HepG2 (cell line): ENCODE data around the gene NGLY1. TPM values are rescaled to one million over a fixed set of nuclear protein-coding genes. Genes with fewer than 3 reads are reported as not detected.

ENCODE experiments used
- CSRNP2 ChIP-seq: sonication (generic); formaldehyde crosslinking; conservative IDR thresholded peaks from 2 replicates; pipeline ENCODE4 v1.8.0; 2022; ENCODE audit warnings: low read depth, missing genetic modification reagents
- HOXA9 ChIP-seq: sonication (generic); formaldehyde crosslinking; IDR thresholded peaks from 2 replicates; pipeline ENCODE4 v1.8.1; 2022; ENCODE audit warnings: missing genetic modification reagents, mild to moderate bottlenecking, moderate library complexity, borderline replicate concordance
- ISX ChIP-seq: sonication (generic); formaldehyde crosslinking; conservative IDR thresholded peaks from 2 replicates; pipeline ENCODE4 v1.5.0; 2020; ENCODE audit warnings: missing genetic modification reagents
- KDM5A ChIP-seq: fragments of 200-600 bp; sonication (generic); IDR thresholded peaks from 2 replicates; pipeline ENCODE4 v1.7.0; 2018; ENCODE audit warnings: antibody characterized with exemption, mild to moderate bottlenecking, low read length, borderline replicate concordance
- MATR3 ChIP-seq: sonication (generic); formaldehyde crosslinking; IDR thresholded peaks from 2 replicates; pipeline ENCODE4 v1.4.0; 2020; ENCODE audit warnings: missing genetic modification reagents
- MED13 ChIP-seq: sonication (generic); formaldehyde crosslinking; IDR thresholded peaks from 2 replicates; pipeline ENCODE4 v1.5.0; 2020; ENCODE audit warnings: missing genetic modification reagents
- MIER3 ChIP-seq: IDR thresholded peaks from 2 replicates; pipeline ENCODE4 v1.6.1; 2016; ENCODE audit warnings: missing compliant biosample characterization, borderline replicate concordance
- MTERF4 ChIP-seq: sonication (generic); formaldehyde crosslinking; IDR thresholded peaks from 2 replicates; pipeline ENCODE4 v1.8.0; 2023; ENCODE audit warnings: mild to moderate bottlenecking, missing genetic modification reagents
- NFRKB ChIP-seq: fragments of 450-650 bp; IDR thresholded peaks from 2 replicates; pipeline ENCODE4 v1.6.1; 2017
- PHF21A ChIP-seq: sonication (generic); formaldehyde crosslinking; IDR thresholded peaks from 2 replicates; pipeline ENCODE4 v1.5.0; 2020; ENCODE audit warnings: mild to moderate bottlenecking, missing genetic modification reagents
- SP2 ChIP-seq: sonication (generic); formaldehyde crosslinking; IDR thresholded peaks from 2 replicates; pipeline ENCODE4 v1.5.1; 2020; ENCODE audit warnings: mild to moderate bottlenecking, missing genetic modification reagents
- TCF7 ChIP-seq: sonication (generic); IDR thresholded peaks from 2 replicates; pipeline ENCODE4 v1.6.1; 2016; ENCODE audit warnings: antibody characterized with exemption, low read depth
- TOPORS ChIP-seq: sonication (generic); formaldehyde crosslinking; IDR thresholded peaks from 2 replicates; pipeline ENCODE4 v1.8.0; 2023; ENCODE audit warnings: mild to moderate bottlenecking, missing genetic modification reagents
- ZBTB1 ChIP-seq: sonication (generic); formaldehyde crosslinking; IDR thresholded peaks from 2 replicates; pipeline ENCODE4 v1.4.0; 2020; ENCODE audit warnings: missing genetic modification reagents, borderline replicate concordance
- ZNF160 ChIP-seq: sonication (generic); formaldehyde crosslinking; IDR thresholded peaks from 2 replicates; pipeline ENCODE4 v1.8.0; 2022; ENCODE audit warnings: mild to moderate bottlenecking, inconsistent platforms, missing genetic modification reagents
- ZNF17 ChIP-seq: sonication (generic); formaldehyde crosslinking; IDR thresholded peaks from 2 replicates; pipeline ENCODE4 v1.5.0; 2020; ENCODE audit warnings: mild to moderate bottlenecking, missing genetic modification reagents
- ZNF235 ChIP-seq: sonication (generic); formaldehyde crosslinking; IDR thresholded peaks from 2 replicates; pipeline ENCODE4 v1.8.1; 2023; ENCODE audit warnings: mild to moderate bottlenecking, missing genetic modification reagents, borderline replicate concordance
- ZNF317 ChIP-seq: sonication (generic); formaldehyde crosslinking; IDR thresholded peaks from 2 replicates; pipeline ENCODE4 v1.5.0; 2020; ENCODE audit warnings: mild to moderate bottlenecking, missing genetic modification reagents
- ZNF383 ChIP-seq: sonication (generic); formaldehyde crosslinking; IDR thresholded peaks from 2 replicates; pipeline ENCODE4 v1.4.0; 2020; ENCODE audit warnings: missing genetic modification reagents, mild to moderate bottlenecking, borderline replicate concordance
- ZNF430 ChIP-seq: sonication (generic); formaldehyde crosslinking; IDR thresholded peaks from 2 replicates; pipeline ENCODE4 v1.9.0; 2021; ENCODE audit warnings: mild to moderate bottlenecking, missing genetic modification reagents
- ZNF530 ChIP-seq: sonication (generic); formaldehyde crosslinking; IDR thresholded peaks from 2 replicates; pipeline ENCODE4 v1.5.0; 2020; ENCODE audit warnings: low read depth, mild to moderate bottlenecking, missing genetic modification reagents
- ZNF841 ChIP-seq: sonication (generic); formaldehyde crosslinking; IDR thresholded peaks from 2 replicates; pipeline ENCODE4 v1.8.1; 2023; ENCODE audit warnings: missing genetic modification reagents, borderline replicate concordance
- polyA plus RNA-seq, 8 experiments: library from polyadenylated mRNA; depleted of rRNA in 3 of 8; stranded (reverse) in 7 of 8; unstranded in 1 of 8; fragments of >200 nt; fragmentation: Illumina TruSeq in 4 of 8; extraction: Trizol in 4 of 8; gene quantifications; 2 replicates each; pipeline versions ENCODE4 v1.2.1 to v1.2.3, GENCODE V29; 2011 to 2016; ENCODE audit warnings: low read depth in 4 of 8, missing spikeins in 1 of 8, mixed read lengths in 1 of 8; ENCODE audit not compliant: insufficient read depth in 1 of 8
- total RNA-seq, 5 experiments: library from RNA; depleted of rRNA; stranded (reverse); fragments of >200 nt; fragmentation: Illumina TruSeq; extraction: Trizol; gene quantifications; 2 replicates each; pipeline ENCODE4 v1.2.3, GENCODE V29; 2016; ENCODE audit warnings: low read depth in 1 of 5
- TF ChIP-seq, protein P1 (sequence below): sonication (generic); formaldehyde crosslinking; IDR thresholded peaks from 2 replicates; pipeline ENCODE4 v1.4.0; 2020; ENCODE audit warnings: missing genetic modification reagents, mild to moderate bottlenecking, borderline replicate concordance
- TF ChIP-seq, protein P2 (sequence below): sonication (generic); formaldehyde crosslinking; IDR thresholded peaks from 2 replicates; pipeline ENCODE4 v1.8.1; 2023; ENCODE audit warnings: mild to moderate bottlenecking, moderate library complexity, missing genetic modification reagents

The NGLY1 gene
- total and polyA plus RNA-seq, 2 of the 13 experiments (the other 11 are each of a cell fraction or from before 2014, with no cell fraction given), result 28.2 to 44.5 TPM

GRCh38 chr3:25782938-25783660 is at the start of gene NGLY1 (continued):
- TF ChIP-seq, protein P1, sequence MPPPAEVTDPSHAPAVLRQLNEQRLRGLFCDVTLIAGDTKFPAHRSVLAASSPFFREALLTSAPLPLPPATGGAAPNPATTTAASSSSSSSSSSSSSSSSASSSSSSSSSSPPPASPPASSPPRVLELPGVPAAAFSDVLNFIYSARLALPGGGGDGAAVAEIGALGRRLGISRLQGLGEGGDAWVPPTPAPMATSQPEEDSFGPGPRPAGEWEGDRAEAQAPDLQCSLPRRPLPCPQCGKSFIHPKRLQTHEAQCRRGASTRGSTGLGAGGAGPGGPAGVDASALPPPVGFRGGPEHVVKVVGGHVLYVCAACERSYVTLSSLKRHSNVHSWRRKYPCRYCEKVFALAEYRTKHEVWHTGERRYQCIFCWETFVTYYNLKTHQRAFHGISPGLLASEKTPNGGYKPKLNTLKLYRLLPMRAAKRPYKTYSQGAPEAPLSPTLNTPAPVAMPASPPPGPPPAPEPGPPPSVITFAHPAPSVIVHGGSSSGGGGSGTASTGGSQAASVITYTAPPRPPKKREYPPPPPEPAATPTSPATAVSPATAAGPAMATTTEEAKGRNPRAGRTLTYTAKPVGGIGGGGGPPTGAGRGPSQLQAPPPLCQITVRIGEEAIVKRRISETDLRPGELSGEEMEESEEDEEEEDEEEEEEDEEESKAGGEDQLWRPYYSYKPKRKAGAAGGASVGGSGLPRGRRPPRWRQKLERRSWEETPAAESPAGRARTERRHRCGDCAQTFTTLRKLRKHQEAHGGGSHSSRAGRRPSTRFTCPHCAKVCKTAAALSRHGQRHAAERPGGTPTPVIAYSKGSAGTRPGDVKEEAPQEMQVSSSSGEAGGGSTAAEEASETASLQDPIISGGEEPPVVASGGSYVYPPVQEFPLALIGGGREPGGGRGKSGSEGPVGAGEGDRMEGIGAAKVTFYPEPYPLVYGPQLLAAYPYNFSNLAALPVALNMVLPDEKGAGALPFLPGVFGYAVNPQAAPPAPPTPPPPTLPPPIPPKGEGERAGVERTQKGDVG, result no peak
- TF ChIP-seq PHF21A (CRISPR knock-in tag) (no peak), ZNF841 (CRISPR knock-in tag) (0 out of 2 replicates have a peak, but pooled peaks have one; percentile 29), ZBTB1 (no peak), ZNF17 (CRISPR knock-in tag) (no peak), KDM5A (no peak), TOPORS (CRISPR knock-in tag) (0 out of 2 replicates have a peak, but pooled peaks have one; percentile 57), ZNF235 (no peak), ZNF430 (CRISPR knock-in tag) (0 out of 2 replicates have a peak, but pooled peaks have one; percentile 62), SP2 (CRISPR knock-in tag) (no peak), ZNF383 (CRISPR knock-in tag) (no peak), ZNF530 (no peak), MATR3 (CRISPR knock-in tag) (no peak), CSRNP2 (CRISPR knock-in tag) (no peak), TCF7 (no peak), ISX (0 out of 2 replicates have a peak, but pooled peaks have one; percentile 45), ZNF160 (CRISPR knock-in tag) (peak; percentile 39; the same call in 1 of the 2 replicates), MIER3 (CRISPR knock-in tag) (peak; percentile 51; the same call in 1 of the 2 replicates), HOXA9 (CRISPR knock-in tag) (no peak), ZNF317 (CRISPR knock-in tag) (no peak), MTERF4 (CRISPR knock-in tag) (peak; percentile 47; the same call in 1 of the 2 replicates), NFRKB (no peak), MED13 (CRISPR knock-in tag) (no peak)
- TF ChIP-seq, protein P2, sequence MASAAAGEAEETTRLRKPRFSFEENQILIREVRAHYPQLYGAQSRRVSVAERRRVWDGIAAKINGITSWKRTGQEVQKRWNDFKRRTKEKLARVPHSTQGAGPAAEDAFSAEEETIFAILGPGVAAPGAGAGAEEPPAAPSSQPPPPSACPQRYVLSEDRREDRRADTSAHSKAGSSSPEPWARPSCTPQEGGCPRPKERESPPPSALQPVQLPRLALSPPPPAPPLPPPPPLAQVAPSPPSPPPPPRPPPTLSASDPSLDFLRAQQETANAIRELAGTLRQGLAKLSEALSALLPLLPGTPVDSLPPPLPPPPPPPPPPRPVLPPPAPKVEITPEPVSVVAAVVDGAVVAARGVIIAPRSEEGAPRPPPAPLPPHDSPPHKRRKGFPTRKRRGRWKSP (CRISPR knock-in tag), result peak; percentile 36; the same call in 1 of the 2 replicates
